IMR-90 (cell line): Measurements from ENCODE around the gene RASL11A.

Experiments used
- CTCF ChIP-seq: conservative IDR thresholded peaks from 2 replicates; pipeline ENCODE4 v1.5.1; 2012; ENCODE audit warnings: mild to moderate bottlenecking, low read depth, low read length, improper control_type of control experiment
- MAFK ChIP-seq: IDR thresholded peaks from 2 replicates; pipeline ENCODE4 v1.6.1; 2012; ENCODE audit warnings: low read depth, low read length, improper control_type of control experiment
- POLR2A ChIP-seq: IDR thresholded peaks from 2 replicates; pipeline ENCODE4 v1.6.1; 2012; ENCODE audit warnings: mild to moderate bottlenecking, low read depth, low read length
- RAD21 ChIP-seq: IDR thresholded peaks from 2 replicates; pipeline ENCODE4 v1.6.1; 2012; ENCODE audit warnings: low read length, improper control_type of control experiment
- USF2 ChIP-seq: fragments of 150-350 bp; IDR thresholded peaks from 2 replicates; pipeline ENCODE4 v1.6.1; 2017; ENCODE audit warnings: mild to moderate bottlenecking, antibody characterized with exemption, low read length, low read depth

DNA sequence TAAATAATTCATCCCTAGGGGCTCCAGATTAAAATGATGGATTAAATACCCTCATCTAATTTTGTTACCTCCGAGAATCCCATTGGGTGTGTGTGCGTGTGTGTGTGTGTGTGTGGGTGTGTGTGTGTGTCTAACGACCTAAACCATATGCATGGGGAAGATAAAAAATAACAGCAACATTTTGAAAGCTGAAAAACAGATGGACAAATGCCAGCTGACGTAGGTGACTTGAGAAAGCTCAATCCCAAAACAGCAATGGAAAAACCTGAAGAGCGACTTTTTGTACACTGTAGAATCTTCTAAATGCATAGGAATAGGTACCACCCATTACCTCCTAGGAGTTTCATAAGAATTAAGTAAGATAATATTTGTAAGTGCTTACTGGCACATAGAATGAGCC lies 27.9 kb upstream of the RASL11A start:
- TF ChIP-seq CTCF, result no peak
- no peak for TF ChIP-seq POLR2A
- TF ChIP-seq USF2, result no peak
- TF ChIP-seq RAD21, result no peak
- no peak for TF ChIP-seq MAFK
